ENCODE data around the gene CPNE4. TPM values are rescaled to one million over a fixed set of nuclear protein-coding genes. Genes with fewer than 3 reads are reported as not detected.

Gene CPNE4
- total RNA-seq, 1 experiment from 2014 or later: 1.9 TPM

- Histone ChIP-seq H4K91ac (ENCODE audit: insufficient read length, low read depth, low read length) (no peak overlapping the region), H3K79me2 (ENCODE audit: insufficient read depth, low read length) (no peaks in the 10 kb centered on the region), H2BK12ac (ENCODE audit: insufficient read length, low read depth, low read length) (no peak overlapping the region), H3K14ac (ENCODE audit: insufficient read depth, low read length) (no peak overlapping the region), H2BK5ac (ENCODE audit: insufficient read length, low read length) (no peak overlapping the region), H2BK15ac (ENCODE audit: low read depth, low read length) (no peak overlapping the region), H3K18ac (ENCODE audit: insufficient read length, low read depth, low read length) (no peak overlapping the region), H2AK5ac (ENCODE audit: insufficient read length, low read length) (no peak overlapping the region), H4K8ac (replicated peaks; ENCODE audit: insufficient read length, low read depth, low read length) (no peak overlapping the region), H3K9ac (ENCODE audit: extremely low read depth, insufficient read length, low read length) (no peak overlapping the region), H3K56ac (ENCODE audit: insufficient read length, low read depth, low read length) (no peak overlapping the region), H3T11ph (ENCODE audit: low read length) (no peak overlapping the region), H3K9me3 (ENCODE audit: control insufficient read depth, low read depth, low read length) (no peaks in the 10 kb centered on the region), H2BK20ac (ENCODE audit: low read depth, low read length, poor library complexity, severe bottlenecking) (no peak overlapping the region), H3K23ac (ENCODE audit: insufficient read length, low read depth, low read length) (no peak overlapping the region), H4K5ac (ENCODE audit: insufficient read length, low read depth, low read length) (no peak overlapping the region), H3K27me3 (ENCODE audit: insufficient read depth, low read length) (no peaks in the 10 kb centered on the region), H4K20me1 (ENCODE audit: control insufficient read depth, insufficient read depth, insufficient read length) (no peaks in the 10 kb centered on the region), H2AFZ (ENCODE audit: low read length) (no peak overlapping the region), H2BK120ac (ENCODE audit: low read depth, low read length, poor library complexity, severe bottlenecking) (no peak overlapping the region), H3K4ac (ENCODE audit: low read depth, low read length) (no peak overlapping the region), H3K23me2 (ENCODE audit: insufficient read length, low read depth, low read length, poor library complexity, severe bottlenecking) (no peaks in the 10 kb centered on the region), H3K27ac (ENCODE audit: insufficient read length, low read depth, low read length) (no peak overlapping the region), H3K4me1 (ENCODE audit: insufficient read depth, low read length) (no peaks in the 10 kb centered on the region), H3K79me1 (ENCODE audit: insufficient read depth, low read depth, low read length, poor library complexity, severe bottlenecking) (no peaks in the 10 kb centered on the region), H3K4me2 (ENCODE audit: insufficient read depth, insufficient read length, low read length) (no peak overlapping the region)
- Mint-ChIP-seq H3K27me3 (ENCODE audit: low read depth) (no peaks in the 10 kb centered on the region), H3K27ac (no peak overlapping the region), H3K36me3 (ENCODE audit: insufficient read depth in 1 of 3, low read depth in 3 of 3) (no peaks in the 10 kb centered on the region; a peak in 1 of 7 replicates), H3K4me3 (no peak overlapping the region), H3K4me1 (peaks cover 6 to 8% of the 10 kb centered on the region in 2 experiments; a peak in 1 of 4 replicates), H3K9me3 (no peaks in the 10 kb centered on the region)
- WGBS (ENCODE audit: extremely low coverage, insufficient read length, low lambda C conversion rate): no CpG with 5 or more reads among the region's 7 CpGs
- TF ChIP-seq CTCF (conservative IDR thresholded peaks at IDR 0.05): no peak
- DNase-seq: no peak
Observed at GRCh38 chr3:132016061-132017041, 18.5 kb downstream of the CPNE4 start.
